HUES48 (cell line): ENCODE results near the gene KRTCAP3.

Experiments used
- H3K27ac ChIP-seq: one replicate; pipeline ENCODE4 v1.7.0; 2013; ENCODE audit warnings: low read depth, low read length, inconsistent platforms
- H3K27me3 ChIP-seq: 2 replicates; pipeline ENCODE4 v1.6.1; 2013; ENCODE audit warnings: mild to moderate bottlenecking, low read length; ENCODE audit not compliant: control insufficient read depth, insufficient read depth
- H3K36me3 ChIP-seq: 2 replicates; pipeline ENCODE4 v1.6.1; 2013; ENCODE audit warnings: low read length; ENCODE audit not compliant: control insufficient read depth, insufficient read depth
- H3K4me1 ChIP-seq: 2 replicates; pipeline ENCODE4 v1.6.1; 2013; ENCODE audit warnings: mild to moderate bottlenecking, low read length; ENCODE audit not compliant: control insufficient read depth, insufficient read depth
- H3K4me3 ChIP-seq: 2 replicates; pipeline ENCODE4 v1.5.1; 2013; ENCODE audit warnings: mild to moderate bottlenecking, low read depth, low read length
- H3K9ac ChIP-seq: 2 replicates; pipeline ENCODE4 v1.6.1; 2013; ENCODE audit warnings: mild to moderate bottlenecking, low read depth, low read length, moderate library complexity
- H3K9me3 ChIP-seq: 2 replicates; pipeline ENCODE4 v1.6.1; 2013; ENCODE audit warnings: low read length; ENCODE audit not compliant: control insufficient read depth, insufficient read depth

KRTCAP3 gene

GRCh38 chr2:27445155-27445554 is 3.0 kb downstream of the KRTCAP3 start:
- no peaks in the 10 kb centered on the region for H3K9me3 ChIP-seq
- peaks cover 56% of the 10 kb centered on the region for H3K36me3 ChIP-seq
- H3K9ac ChIP-seq = no peak overlapping the region
- H3K27ac ChIP-seq = no peak overlapping the region
- H3K4me1 ChIP-seq = peaks cover 6% of the 10 kb centered on the region; the same call in 1 of the 2 replicates
- H3K27me3 ChIP-seq = no peaks in the 10 kb centered on the region
- no peak overlapping the region for H3K4me3 ChIP-seq

DNA sequence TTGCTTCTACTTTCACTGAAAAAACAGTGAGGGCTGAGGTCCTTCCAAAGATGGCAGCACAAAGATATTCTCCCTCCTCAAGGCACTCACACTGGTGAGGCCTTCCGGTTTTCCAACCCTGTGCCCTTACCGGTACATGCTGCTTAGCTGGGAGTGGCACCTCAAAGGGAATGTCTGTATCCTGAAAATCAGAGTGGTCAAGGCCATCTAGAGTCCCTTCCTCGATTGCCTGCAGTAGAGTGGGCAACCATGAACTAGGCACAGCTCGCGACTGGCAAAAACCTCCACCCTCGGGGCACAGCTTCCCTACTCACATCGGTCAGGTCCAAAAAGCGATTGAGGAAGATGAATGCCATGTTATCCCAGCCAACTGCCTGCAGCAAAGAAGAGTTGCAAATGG is 3.4 kb downstream of the KRTCAP3 start:
- Histone ChIP-seq H3K27me3 (no peaks in the 10 kb centered on the region), H3K9ac (no peak overlapping the region), H3K27ac (no peak overlapping the region), H3K36me3 (peaks cover 51% of the 10 kb centered on the region), H3K9me3 (no peaks in the 10 kb centered on the region), H3K4me3 (no peak overlapping the region), H3K4me1 (peaks cover 6% of the 10 kb centered on the region; the same call in 1 of the 2 replicates)

DNA sequence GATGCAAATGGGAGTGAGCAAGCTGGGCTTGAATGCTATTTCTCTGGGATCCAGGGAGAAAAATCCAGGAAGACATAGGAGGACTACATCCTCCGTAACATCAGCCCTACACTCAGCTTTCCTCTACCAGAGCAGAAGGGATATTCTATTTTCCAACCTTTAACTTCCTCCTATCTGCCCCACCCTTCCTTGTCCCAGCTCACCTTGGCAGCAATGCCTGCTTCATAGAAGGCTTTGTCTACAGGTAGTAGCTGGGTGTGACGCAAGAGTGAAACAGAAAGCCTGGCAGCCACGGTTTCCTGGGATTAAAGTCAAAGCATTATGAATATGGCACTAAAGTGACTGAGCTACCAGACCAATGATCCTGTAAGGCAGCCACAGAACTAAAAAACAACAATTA is 3.9 kb downstream of the KRTCAP3 start:
- H3K27ac ChIP-seq = no peak overlapping the region
- peaks cover 47% of the 10 kb centered on the region for H3K36me3 ChIP-seq
- H3K9ac ChIP-seq = no peak overlapping the region

DNA sequence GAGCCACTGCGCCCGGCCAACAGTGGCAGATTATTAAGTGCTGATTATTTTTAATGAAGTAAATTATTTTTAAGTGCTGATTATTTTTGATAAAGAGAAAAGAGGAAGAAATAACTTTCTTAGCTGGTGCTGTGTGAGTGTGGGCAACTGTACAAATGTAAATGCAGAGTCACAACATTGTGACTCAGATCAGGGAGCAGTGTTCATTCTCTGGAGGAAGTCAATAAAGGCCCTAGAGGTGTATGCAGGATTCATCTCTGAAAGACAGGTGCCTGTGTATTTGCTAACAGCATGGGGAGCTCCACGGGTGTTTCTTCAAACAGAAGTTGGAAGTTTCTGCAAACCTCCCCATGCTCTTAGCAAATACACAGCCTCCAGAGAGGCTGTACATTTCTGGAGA is 6.2 kb downstream of the KRTCAP3 start:
- Histone ChIP-seq H3K9me3 (no peaks in the 10 kb centered on the region), H3K27ac (no peak overlapping the region), H3K36me3 (peaks cover 53% of the 10 kb centered on the region), H3K4me3 (no peak overlapping the region), H3K4me1 (no peaks in the 10 kb centered on the region), H3K27me3 (no peaks in the 10 kb centered on the region), H3K9ac (no peak overlapping the region)

More for the DNA sequence above, 3.9 kb downstream of the KRTCAP3 start:
- Histone ChIP-seq H3K4me3 (no peak overlapping the region), H3K9me3 (no peaks in the 10 kb centered on the region), H3K4me1 (peaks cover 6% of the 10 kb centered on the region; the same call in 1 of the 2 replicates), H3K27me3 (no peaks in the 10 kb centered on the region)

GRCh38 chr2:27451095-27451494 is 8.9 kb downstream of the KRTCAP3 start:
- Histone ChIP-seq H3K9me3 (no peaks in the 10 kb centered on the region), H3K27ac (no peak overlapping the region), H3K27me3 (no peaks in the 10 kb centered on the region), H3K9ac (no peak overlapping the region), H3K4me3 (no peak overlapping the region), H3K4me1 (no peaks in the 10 kb centered on the region), H3K36me3 (peaks cover 44% of the 10 kb centered on the region)

DNA sequence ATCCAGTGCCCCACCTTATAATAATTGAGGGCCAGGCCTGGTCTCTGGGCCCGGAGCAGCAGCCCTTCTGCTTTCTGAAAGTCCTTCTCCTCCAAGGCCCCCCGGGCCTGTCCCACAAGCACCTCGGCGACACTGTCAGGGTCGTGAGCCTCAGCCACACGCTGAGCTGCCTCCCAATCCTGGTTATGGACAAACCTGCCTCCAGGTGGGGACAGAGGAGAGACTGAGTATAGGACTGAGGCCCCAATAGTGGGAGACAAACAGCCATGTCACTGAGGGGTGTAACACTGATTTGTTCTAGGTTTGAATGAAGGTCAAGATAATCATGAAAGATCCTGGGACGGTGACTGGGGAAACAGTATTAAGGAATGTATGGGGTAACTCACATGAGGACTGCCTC is 11.8 kb downstream of the KRTCAP3 start:
- peaks cover 51% of the 10 kb centered on the region for H3K36me3 ChIP-seq
- no peaks in the 10 kb centered on the region for H3K9me3 ChIP-seq
- no peak overlapping the region for H3K9ac ChIP-seq
- H3K27me3 ChIP-seq = no peaks in the 10 kb centered on the region
- no peak overlapping the region for H3K4me3 ChIP-seq
- no peak overlapping the region for H3K27ac ChIP-seq
- no peaks in the 10 kb centered on the region for H3K4me1 ChIP-seq

DNA sequence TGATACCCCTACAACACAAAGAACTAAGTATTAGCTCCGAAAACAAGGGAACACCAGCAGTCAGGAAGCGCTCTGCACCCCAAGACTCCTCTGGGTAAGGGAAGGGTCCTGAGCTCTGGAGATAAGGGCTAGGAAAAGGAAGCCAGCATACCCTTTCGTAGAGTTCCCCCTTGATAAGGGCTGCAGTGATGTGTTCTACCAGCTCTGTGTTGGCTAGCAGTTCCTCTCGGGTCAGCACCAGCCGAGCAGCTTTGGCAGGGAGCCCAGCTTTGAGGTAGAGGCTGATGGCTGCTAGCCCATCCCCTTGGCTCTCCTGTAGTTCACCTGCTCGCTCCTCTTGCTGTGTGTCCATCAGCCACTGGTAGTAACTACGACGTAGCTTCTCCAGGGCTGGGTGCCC is 18.9 kb downstream of the KRTCAP3 start:
- H3K27ac ChIP-seq = no peak overlapping the region
- peaks cover 9% of the 10 kb centered on the region; the same call in 1 of the 2 replicates for H3K4me1 ChIP-seq
- no peak overlapping the region for H3K9ac ChIP-seq
- no peaks in the 10 kb centered on the region for H3K27me3 ChIP-seq
- H3K4me3 ChIP-seq = no peak overlapping the region
- H3K9me3 ChIP-seq = no peaks in the 10 kb centered on the region
- peaks cover 27% of the 10 kb centered on the region for H3K36me3 ChIP-seq

DNA sequence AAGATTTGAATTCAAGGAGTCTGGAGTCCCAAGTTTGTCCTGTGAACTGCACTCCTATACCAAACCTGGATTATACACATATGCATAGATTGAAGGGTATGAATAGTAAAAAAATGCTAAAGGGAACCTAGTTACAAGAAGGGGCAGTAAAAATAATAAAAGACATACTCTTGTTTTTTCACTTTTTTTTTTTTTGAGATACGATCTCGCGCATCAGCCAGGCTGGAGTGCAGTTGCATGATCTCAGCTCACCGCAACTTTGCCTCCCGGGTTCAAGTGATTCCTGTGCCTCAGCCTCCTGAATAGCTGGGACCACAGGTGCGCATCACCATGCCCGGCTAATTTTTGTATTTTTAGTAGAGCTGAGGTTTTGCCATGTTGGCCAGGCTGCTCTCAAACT is 22.3 kb downstream of the KRTCAP3 start:
- Histone ChIP-seq H3K9ac (no peak overlapping the region), H3K27me3 (no peaks in the 10 kb centered on the region), H3K4me3 (no peak overlapping the region), H3K4me1 (peaks cover 9% of the 10 kb centered on the region; the same call in 1 of the 2 replicates), H3K36me3 (peaks cover 3% of the 10 kb centered on the region; the same call in 1 of the 2 replicates), H3K27ac (no peak overlapping the region), H3K9me3 (no peaks in the 10 kb centered on the region)

DNA sequence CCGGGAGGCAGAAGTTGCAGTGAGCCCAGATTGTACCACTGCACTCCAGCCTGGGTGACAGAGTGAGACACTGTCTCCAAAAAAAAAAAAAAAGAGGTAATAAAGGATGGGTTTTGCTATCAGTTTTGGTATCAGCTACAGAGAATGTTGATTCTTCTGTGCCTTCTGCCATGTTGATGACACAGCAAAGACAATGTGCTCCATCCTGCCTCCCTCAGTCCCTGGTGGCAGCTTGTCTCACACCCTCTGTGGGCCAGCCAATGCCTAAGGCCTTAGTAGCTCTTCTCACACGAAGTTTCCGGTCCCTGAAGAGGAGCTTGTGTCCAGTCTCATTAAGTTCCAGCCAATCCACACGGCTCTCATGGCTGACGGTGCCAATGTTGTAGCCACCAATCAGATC is 29.8 kb downstream of the KRTCAP3 start:
- Histone ChIP-seq H3K4me3 (no peak overlapping the region), H3K27me3 (no peaks in the 10 kb centered on the region)

GRCh38 chr2:27485496-27485895 is 43.3 kb downstream of the KRTCAP3 start:
- Histone ChIP-seq H3K9ac (no peak overlapping the region), H3K4me1 (peaks cover 4% of the 10 kb centered on the region), H3K9me3 (no peaks in the 10 kb centered on the region), H3K27ac (no peak overlapping the region), H3K27me3 (no peaks in the 10 kb centered on the region), H3K4me3 (no peak overlapping the region), H3K36me3 (peaks cover 12% of the 10 kb centered on the region)

More for the DNA sequence above, 29.8 kb downstream of the KRTCAP3 start:
- H3K36me3 ChIP-seq = peaks cover 10% of the 10 kb centered on the region
- no peak overlapping the region for H3K9ac ChIP-seq
- no peaks in the 10 kb centered on the region for H3K9me3 ChIP-seq
- H3K4me1 ChIP-seq = no peaks in the 10 kb centered on the region
- H3K27ac ChIP-seq = no peak overlapping the region

DNA sequence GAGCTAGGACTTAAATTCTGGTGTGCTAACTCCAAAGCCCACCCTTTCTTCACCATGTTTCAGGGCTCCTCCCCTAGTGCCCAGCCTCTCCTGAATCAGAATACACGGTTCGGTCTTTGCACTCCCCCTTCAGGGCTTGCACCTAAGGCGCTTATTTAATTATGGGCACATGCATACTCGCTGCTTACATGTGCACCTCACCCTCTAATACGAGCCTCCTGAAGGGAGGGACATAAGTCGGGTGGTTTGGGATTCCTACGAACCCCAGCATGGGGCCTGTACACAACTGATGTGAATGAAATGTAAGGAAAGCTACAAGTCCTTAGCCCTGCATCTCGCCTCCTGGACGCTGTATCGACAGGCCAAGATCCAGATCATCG is 46.9 kb downstream of the KRTCAP3 start:
- Histone ChIP-seq H3K9ac (peak overlapping the region; percentile 32; the same call in 1 of the 2 replicates), H3K36me3 (no peaks in the 10 kb centered on the region), H3K27ac (peak overlapping the region; percentile 26), H3K9me3 (no peaks in the 10 kb centered on the region), H3K27me3 (peaks cover 4% of the 10 kb centered on the region), H3K4me1 (peaks cover 4% of the 10 kb centered on the region), H3K4me3 (peak overlapping the region; percentile 89)
